Astrocyte (in vitro differentiated cells and primary cell): ENCODE data around the gene NME1. TPM values are rescaled to one million over a fixed set of nuclear protein-coding genes. Genes with fewer than 3 reads are reported as not detected.

Source experiments
- DNase-seq: peaks from one replicate; pipeline ENCODE4 v3.0.0-alpha.2; 2010; ENCODE audit warnings: low read depth
- FAIRE-seq: peaks from 2 replicates; lab custom pipeline; 2011; peaks lifted over from hg19 to GRCh38; lab: Jason Lieb, UNC
- H2AFZ ChIP-seq: 2 replicates; pipeline ENCODE4 v1.6.0; 2012; ENCODE audit warnings: low read depth, low read length, inconsistent platforms
- H3K27ac ChIP-seq: 2 replicates; pipeline ENCODE4 v1.5.1; 2011; ENCODE audit warnings: low read depth, low read length, inconsistent platforms
- H3K27me3 ChIP-seq: 2 replicates; pipeline ENCODE4 v1.6.0; 2011; ENCODE audit warnings: low read length, inconsistent platforms; ENCODE audit not compliant: insufficient read depth
- H3K36me3 ChIP-seq: 2 replicates; pipeline ENCODE4 v1.5.1; 2011; ENCODE audit warnings: low read length, inconsistent platforms; ENCODE audit not compliant: insufficient read depth
- H3K4me1 ChIP-seq: 2 replicates; pipeline ENCODE4 v1.5.1; 2011; ENCODE audit warnings: low read length, inconsistent platforms; ENCODE audit not compliant: insufficient read depth
- H3K4me2 ChIP-seq: 2 replicates; pipeline ENCODE4 v1.6.0; 2012; ENCODE audit warnings: low read length, inconsistent platforms
- H3K4me3 ChIP-seq: 2 replicates; pipeline ENCODE4 v1.5.1; 2011; ENCODE audit warnings: low read depth, mild to moderate bottlenecking, low read length, inconsistent platforms; ENCODE audit not compliant: insufficient read depth
- H3K79me2 ChIP-seq: 2 replicates; pipeline ENCODE4 v1.6.0; 2012; ENCODE audit warnings: mild to moderate bottlenecking, low read length, inconsistent platforms; ENCODE audit not compliant: insufficient read depth
- H3K9ac ChIP-seq: 2 replicates; pipeline ENCODE4 v1.6.0; 2012; ENCODE audit warnings: mild to moderate bottlenecking, low read length, inconsistent platforms
- H3K9me3 ChIP-seq: 2 replicates; pipeline ENCODE4 v1.5.1; 2012; ENCODE audit warnings: low read depth, mild to moderate bottlenecking, low read length, inconsistent platforms; ENCODE audit not compliant: insufficient read depth
- H4K20me1 ChIP-seq: 2 replicates; pipeline ENCODE4 v1.6.0; 2012; ENCODE audit warnings: low read length, inconsistent platforms; ENCODE audit not compliant: insufficient read depth
- H3K27ac Mint-ChIP-seq: one replicate; pipeline ENCODE4 v1.8.0; 2021; ENCODE audit warnings: mild to moderate bottlenecking, mixed read lengths; ENCODE audit not compliant: unreplicated experiment
- H3K27me3 Mint-ChIP-seq: one replicate; pipeline ENCODE4 v1.8.0; 2021; ENCODE audit warnings: low read depth, mixed read lengths; ENCODE audit not compliant: unreplicated experiment
- H3K36me3 Mint-ChIP-seq: one replicate; pipeline ENCODE4 v1.8.0; 2021; ENCODE audit warnings: low read depth, mixed read lengths; ENCODE audit not compliant: unreplicated experiment
- H3K4me1 Mint-ChIP-seq: one replicate; pipeline ENCODE4 v1.8.0; 2021; ENCODE audit warnings: low read depth, mixed read lengths; ENCODE audit not compliant: unreplicated experiment
- H3K4me3 Mint-ChIP-seq: one replicate; pipeline ENCODE4 v1.8.0; 2021; ENCODE audit warnings: mild to moderate bottlenecking, moderate library complexity, mixed read lengths; ENCODE audit not compliant: unreplicated experiment
- H3K9me3 Mint-ChIP-seq: one replicate; pipeline ENCODE4 v1.8.0; 2021; ENCODE audit warnings: mild to moderate bottlenecking, mixed read lengths; ENCODE audit not compliant: unreplicated experiment
- EZH2 ChIP-seq: IDR thresholded peaks from 2 replicates; pipeline ENCODE4 v1.6.1; 2012; ENCODE audit warnings: mild to moderate bottlenecking, low read length, inconsistent platforms; ENCODE audit not compliant: insufficient read depth
- total RNA-seq: library from RNA; stranded (reverse); gene quantifications from 2 replicates; pipeline ENCODE4 v1.2.1, GENCODE V29; 2021
- TF ChIP-seq, protein P1 (sequence below): IDR thresholded peaks from 2 replicates; pipeline ENCODE4 v1.5.1; 2011; ENCODE audit warnings: low read depth, mild to moderate bottlenecking, inconsistent platforms, low read length, moderate library complexity; ENCODE audit not compliant: insufficient read depth

The NME1 gene
- total RNA-seq, 1 donor from 2014 or later = 236 TPM

DNA sequence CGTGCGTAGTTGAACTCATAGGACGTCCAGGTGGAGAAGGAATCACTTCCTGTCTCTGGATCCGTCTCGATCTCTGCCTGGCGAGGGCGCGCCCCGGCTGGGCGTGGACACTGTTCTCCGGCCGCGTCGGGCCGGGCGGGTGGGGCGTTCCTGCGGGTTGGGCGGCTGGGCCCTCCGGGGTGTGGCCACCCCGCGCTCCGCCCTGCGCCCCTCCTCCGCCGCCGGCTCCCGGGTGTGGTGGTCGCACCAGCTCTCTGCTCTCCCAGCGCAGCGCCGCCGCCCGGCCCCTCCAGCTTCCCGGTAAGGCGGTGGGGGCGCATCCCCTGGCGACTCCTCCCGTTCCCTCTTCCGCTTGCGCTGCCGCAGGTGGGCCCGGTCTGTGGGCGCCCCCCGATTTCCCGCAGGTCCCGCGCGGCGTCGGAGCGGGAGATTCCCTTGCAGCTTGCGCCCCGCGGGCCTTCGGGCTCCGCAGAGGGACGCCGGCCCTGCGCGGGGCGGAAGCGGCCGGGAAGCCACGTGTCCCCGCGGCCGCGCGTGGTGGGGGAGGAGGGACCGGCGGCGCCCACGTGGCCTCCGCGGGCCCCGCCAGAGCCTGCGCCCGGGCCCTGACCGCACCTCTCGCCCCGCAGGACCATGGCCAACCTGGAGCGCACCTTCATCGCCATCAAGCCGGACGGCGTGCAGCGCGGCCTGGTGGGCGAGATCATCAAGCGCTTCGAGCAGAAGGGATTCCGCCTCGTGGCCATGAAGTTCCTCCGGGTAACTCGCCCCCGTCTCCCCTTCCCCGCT, 13.0 kb downstream of the NME1 start, which contains the start of gene NME2:
Gene NME2 (plus strand): TSS at position 214 of the 789 bp plus-strand sequence. CDS start 420 bp downstream, at position 634.
- H2AFZ ChIP-seq = peak within 1 kb of the TSS; percentile 88
- FAIRE-seq = no peak

DNA sequence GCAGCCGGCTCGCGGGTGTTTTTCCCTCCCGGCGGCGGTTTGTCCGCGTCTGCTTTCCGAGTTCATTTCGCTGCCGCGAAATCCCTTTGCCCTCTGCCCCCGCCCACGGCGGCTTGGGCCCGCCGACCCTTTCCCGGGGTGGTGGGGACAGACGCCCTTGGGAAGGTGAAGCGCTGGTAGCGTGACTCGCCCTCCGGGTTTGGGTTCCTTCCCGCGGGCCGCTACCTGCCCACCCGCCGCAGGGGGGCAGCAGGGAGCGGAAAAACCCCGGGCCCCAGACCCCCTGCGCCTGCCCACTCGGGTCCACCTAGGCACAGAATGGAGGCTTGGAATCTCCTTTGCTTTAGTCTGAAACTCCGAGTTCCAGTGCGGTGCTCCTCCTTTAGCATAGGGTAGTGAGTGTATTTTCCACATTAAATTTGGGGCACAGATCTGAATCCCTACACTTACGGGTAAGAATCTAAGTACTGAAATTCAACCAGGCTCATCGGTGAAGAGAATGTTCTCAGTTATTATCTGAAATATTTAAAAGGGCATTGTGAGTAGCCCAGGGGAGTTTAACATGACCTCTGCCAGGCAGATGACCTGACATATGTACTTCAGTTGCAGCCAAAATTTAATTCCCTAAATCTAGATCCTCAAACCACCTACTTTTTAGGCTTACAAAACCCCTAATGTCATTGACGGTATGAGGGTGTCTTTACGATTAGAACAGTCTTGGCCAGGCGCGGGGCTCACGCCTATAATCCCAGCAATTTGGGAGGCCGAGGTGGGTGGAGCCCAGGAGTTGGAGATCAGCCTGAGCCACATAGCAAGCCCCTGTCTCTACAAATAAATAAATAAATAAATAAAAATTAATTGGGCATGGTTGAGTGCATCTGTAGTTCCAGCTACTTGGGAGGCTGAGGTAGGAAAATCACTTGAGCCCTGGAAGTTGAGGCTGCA, 13.9 kb downstream of the NME1 start:
- H3K36me3 ChIP-seq = peaks cover 32% of the 10 kb centered on the region
- H2AFZ ChIP-seq = peak overlapping the region; percentile 65
- peak overlapping the region; percentile 98 for H3K4me2 ChIP-seq
- peak overlapping the region; percentile 83 for H3K27ac ChIP-seq
- H3K9me3 ChIP-seq = no peaks in the 10 kb centered on the region
- FAIRE-seq = no peak
- H3K9ac ChIP-seq = peak overlapping the region; percentile 91
- peak overlapping the region; percentile 73 for H3K4me3 ChIP-seq
- peak overlapping the region; percentile 86 for H3K27ac Mint-ChIP-seq
- H3K79me2 ChIP-seq = peaks cover 40% of the 10 kb centered on the region
- TF ChIP-seq EZH2 = no peak
- TF ChIP-seq, protein P1, sequence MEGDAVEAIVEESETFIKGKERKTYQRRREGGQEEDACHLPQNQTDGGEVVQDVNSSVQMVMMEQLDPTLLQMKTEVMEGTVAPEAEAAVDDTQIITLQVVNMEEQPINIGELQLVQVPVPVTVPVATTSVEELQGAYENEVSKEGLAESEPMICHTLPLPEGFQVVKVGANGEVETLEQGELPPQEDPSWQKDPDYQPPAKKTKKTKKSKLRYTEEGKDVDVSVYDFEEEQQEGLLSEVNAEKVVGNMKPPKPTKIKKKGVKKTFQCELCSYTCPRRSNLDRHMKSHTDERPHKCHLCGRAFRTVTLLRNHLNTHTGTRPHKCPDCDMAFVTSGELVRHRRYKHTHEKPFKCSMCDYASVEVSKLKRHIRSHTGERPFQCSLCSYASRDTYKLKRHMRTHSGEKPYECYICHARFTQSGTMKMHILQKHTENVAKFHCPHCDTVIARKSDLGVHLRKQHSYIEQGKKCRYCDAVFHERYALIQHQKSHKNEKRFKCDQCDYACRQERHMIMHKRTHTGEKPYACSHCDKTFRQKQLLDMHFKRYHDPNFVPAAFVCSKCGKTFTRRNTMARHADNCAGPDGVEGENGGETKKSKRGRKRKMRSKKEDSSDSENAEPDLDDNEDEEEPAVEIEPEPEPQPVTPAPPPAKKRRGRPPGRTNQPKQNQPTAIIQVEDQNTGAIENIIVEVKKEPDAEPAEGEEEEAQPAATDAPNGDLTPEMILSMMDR = peak; percentile 46
- peaks cover 27% of the 10 kb centered on the region for H3K4me1 Mint-ChIP-seq
- no peaks in the 10 kb centered on the region for H3K9me3 Mint-ChIP-seq
- H3K36me3 Mint-ChIP-seq = peaks cover 16% of the 10 kb centered on the region
- no peaks in the 10 kb centered on the region for H3K27me3 ChIP-seq
- DNase-seq = no peak
- peaks cover 11% of the 10 kb centered on the region for H3K4me1 ChIP-seq
- peak overlapping the region; percentile 89 for H3K4me3 Mint-ChIP-seq
- H3K27me3 Mint-ChIP-seq = no peaks in the 10 kb centered on the region
- peaks cover 47% of the 10 kb centered on the region for H4K20me1 ChIP-seq

More for the DNA sequence above, 13.0 kb downstream of the NME1 start, which contains the start of gene NME2:
- peak within 1 kb of the TSS; percentile 89 for H3K4me3 Mint-ChIP-seq
- H3K27me3 Mint-ChIP-seq = no peaks in the 10 kb centered on the region
- Histone ChIP-seq H3K4me1 (peaks cover 11% of the 10 kb centered on the region), H3K9me3 (no peaks in the 10 kb centered on the region), H3K27me3 (no peaks in the 10 kb centered on the region), H3K4me2 (peak within 1 kb of the TSS; percentile 98), H3K27ac (peak within 1 kb of the TSS; percentile 83), H3K79me2 (peaks cover 40% of the 10 kb centered on the region), H3K9ac (peak within 1 kb of the TSS; percentile 91), H3K36me3 (peaks cover 36% of the 10 kb centered on the region), H4K20me1 (peaks cover 42% of the 10 kb centered on the region), H3K4me3 (peak within 1 kb of the TSS; percentile 73)
- no peak for TF ChIP-seq EZH2
- TF ChIP-seq, protein P1 = no peak
- no peaks in the 10 kb centered on the region for H3K9me3 Mint-ChIP-seq
- H3K4me1 Mint-ChIP-seq = peaks cover 27% of the 10 kb centered on the region
- H3K27ac Mint-ChIP-seq = peak within 1 kb of the TSS; percentile 95
- peak; percentile 68 for DNase-seq
- peaks cover 25% of the 10 kb centered on the region for H3K36me3 Mint-ChIP-seq
